Cardiac septum (tissue), 1 donor: ENCODE measurements around the gene ZNF440. TPM values are rescaled to one million over a fixed set of nuclear protein-coding genes. Genes with fewer than 3 reads are reported as not detected.
"Not testable (repeated sequence)": the region's sequence is repeated elsewhere in the genome, so short reads cannot be mapped to it uniquely, and the experiment has no call there.

Experiments used
- DNase-seq: peaks from one replicate; pipeline ENCODE4 v3.0.0-alpha.2; 2020; ENCODE audit warnings: low spot score
- intact Hi-C: fragments of 100-400 bp; cut with DNase I; formaldehyde crosslinking; loops from one replicate; pipeline ENCODE4 v1.14.0; 2022
- long read RNA-seq: library from polyadenylated mRNA; unstranded; transcript quantifications from one replicate; pipeline ENCODE4 v2.0.0, GENCODE V29; 2021
- total RNA-seq: library from RNA; stranded (reverse); fragmentation: NEBNext Ultra II Directional; extraction: Animal tissue kit (Norgen Biotek cat#: 25700); gene quantifications from one replicate; pipeline ENCODE4 v1.2.1, GENCODE V29; 2021
- donor health status: DM: no; HTN: no; CAD: no.

ZNF440 gene
- total RNA-seq = 5.4 TPM
- long read RNA-seq, partial matches to known transcripts = 0 of 1 reads
- long read RNA-seq, other reads (novel, unspliced or antisense) = 0 of 1 reads

DNA sequence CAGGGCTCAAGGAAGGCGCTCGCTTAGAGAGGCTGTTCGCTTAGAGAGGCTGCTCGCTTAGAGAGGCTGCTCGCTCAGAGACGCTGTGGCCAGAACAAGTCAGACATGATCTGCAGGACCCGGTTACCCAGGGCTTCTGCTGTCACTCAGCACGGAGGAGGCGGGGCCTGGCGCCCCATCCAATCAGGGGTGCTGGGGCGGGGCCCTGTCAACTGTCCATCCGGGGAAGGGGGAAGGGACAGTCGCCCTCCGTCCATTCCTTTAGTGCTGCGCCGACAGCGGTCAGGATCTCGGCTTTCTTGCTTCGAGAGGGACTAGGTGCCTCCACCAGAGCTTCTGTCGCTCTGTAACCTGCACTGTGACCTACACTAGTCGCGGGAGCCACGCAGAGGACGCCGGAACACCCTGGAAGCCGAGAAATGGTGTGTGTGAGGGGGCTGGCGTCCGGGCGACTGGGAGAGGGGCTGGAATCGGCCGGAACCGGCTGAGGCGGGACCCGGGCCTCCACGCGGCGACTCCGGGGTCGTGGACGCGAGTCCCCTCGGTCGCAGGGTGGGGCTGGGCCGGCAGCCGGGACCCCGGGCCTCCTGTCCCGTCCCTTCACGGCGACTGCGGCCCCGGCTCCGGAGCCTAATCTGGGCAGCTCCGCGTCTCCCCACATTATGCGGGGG, at the start of gene ZNF440:
TSS of gene ZNF440 (plus strand) at position 245 of the 671 bp plus-strand sequence. CDS start at position 420, 175 bp downstream.
- intact Hi-C loops = loop anchor here (2.0 kb wide), 1 partner anchor 15 kb away; the partner anchor contains the start of gene ZNF491
- DNase-seq = peak; percentile 98

DNA sequence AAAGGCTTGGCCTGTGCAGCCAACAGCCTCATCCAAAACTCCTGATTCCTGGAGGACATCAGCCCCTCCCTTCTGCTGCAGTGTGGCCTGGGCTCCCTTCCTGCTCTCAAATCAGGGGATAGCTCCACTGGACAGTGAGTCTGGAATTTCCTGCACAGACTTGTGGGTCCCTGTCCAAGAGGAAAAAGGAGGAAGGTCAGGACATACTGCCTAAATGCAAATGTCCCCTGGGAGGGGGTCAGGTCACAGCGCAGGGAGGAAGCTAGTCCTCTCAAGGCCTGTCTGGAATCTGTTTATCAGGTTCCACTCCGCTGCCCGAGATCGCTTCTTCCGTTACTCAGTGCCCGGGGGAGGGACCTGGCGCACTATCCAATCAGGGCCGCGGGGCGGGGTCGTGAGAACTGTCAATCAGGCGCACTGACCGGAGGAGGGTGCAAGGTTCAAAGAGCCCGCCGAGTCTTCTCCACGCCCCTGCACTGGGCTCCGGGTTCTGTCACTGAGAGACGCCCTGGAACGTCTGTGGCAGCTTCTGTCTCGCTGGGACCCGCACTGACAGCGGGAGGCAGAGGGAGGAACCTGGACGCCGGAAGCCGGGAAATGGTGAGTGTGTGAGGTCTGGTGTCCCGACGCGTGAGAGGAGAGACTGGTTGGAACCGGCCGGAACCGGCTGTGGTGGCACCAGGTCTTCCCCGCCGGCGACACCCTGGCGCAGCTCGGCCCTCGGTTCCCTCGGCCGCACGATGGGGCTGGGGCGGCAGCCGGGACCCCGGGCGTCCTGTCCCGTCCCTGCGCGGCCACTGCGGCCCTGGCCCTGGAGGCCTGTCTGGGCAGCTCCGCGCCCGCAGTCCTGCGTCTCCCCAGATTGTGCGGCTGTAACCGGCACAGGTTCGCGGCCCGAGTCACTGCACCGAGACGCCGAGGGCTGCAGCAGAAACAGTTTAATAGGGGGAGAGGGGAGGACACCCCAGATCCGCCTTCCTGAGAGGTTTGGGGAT, 47.2 kb upstream of the ZNF440 start, which contains the start of gene ZNF441:
TSS of gene ZNF441 (plus strand) at position 404 of the 995 bp plus-strand sequence. CDS start at position 598, 194 bp downstream.
- peak; percentile 99 for DNase-seq
- intact Hi-C loops = loop anchor here (1.0 kb wide), 1 partner anchor 28 kb away; no protein-coding TSS in a partner anchor

DNA sequence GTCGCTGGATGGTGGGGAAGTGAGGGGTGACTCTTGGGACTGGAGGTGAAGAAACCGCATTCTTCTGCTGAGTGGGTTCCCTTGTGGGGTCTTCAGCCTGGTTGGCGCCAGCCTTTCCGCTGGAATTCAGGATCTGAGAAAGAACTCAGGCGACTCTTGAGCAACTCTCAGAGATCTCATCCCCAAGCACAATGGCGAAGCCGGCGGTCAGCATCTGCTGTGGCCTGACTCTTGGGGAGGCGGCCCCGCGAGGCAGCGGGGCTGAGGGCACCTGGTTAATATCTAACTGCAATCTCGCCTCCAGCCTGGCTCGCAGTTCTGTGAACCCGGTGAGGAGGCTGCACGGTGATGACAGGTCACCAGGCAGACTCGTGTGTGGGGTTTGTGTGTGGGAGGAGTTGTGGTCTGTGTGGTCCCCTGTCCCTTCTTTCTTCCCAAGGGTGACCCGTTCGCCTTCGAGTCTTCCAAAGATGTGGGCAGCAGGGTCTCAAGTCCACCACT, 46.4 kb upstream of the ZNF440 start:
- DNase-seq = peak; percentile 75
- intact Hi-C loops = no loop called here

DNA sequence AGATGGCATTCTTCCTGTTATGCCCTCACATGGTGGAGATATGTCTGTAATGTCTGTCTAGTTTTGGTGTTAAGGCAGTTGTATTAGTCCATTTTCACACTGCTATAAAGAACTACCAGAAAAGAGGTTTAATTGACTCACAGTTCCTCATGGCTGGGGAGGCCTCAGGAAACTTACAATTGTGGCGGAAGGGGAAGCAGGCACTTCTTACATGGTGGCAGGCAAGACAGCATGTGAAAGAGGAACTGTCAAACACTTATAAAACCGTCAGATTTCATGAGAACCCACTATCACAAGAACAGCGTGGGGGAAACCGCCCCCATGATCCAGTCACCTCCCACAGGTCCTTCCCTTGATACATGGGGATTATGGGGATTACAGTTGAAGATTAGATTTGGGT, 44.1 kb upstream of the ZNF440 start:
- intact Hi-C loops = no loop called here

DNA sequence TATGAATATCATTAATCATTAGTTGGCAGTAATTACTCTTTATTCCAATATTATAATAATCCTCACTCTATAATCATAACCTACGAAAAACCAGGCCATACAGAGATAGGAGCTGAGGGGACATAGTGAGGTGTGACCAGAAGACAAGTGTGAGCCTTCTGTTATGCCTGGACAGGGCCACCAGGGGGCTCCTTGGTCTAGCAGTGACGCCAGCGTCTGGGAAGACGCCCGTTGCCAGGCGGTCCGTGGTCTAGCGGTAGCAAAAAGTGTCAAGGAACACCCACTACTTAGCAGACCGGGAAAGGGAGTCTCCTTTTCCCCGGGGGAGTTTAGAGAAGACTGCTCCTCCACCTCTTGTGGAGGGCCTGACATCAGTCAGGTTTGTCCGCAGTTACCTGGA, 42.6 kb upstream of the ZNF440 start:
- DNase-seq, intact Hi-C loops: not testable (repeated sequence)

More for the DNA sequence above, 44.1 kb upstream of the ZNF440 start:
- DNase-seq = no peak

DNA sequence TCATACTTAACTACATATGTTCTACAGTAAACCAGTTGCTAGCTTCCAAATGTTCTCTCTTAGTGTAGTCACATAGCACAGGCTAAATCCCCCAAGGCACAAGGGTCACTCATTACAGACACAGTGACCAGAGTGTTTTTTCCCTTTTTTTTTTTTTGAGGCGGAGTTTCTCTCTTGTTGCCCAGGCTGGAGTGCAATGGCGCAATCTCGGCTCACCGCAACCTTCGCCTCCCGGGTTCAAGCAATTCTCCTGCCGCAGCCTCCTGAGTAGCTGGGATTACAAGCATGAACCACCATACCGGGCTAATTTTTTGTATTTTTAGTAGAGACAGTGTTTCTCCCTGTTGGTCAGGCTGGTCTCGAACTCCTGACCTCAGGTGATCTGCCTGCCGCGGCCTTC, 37.4 kb upstream of the ZNF440 start:
- not testable (repeated sequence) for DNase-seq

DNA sequence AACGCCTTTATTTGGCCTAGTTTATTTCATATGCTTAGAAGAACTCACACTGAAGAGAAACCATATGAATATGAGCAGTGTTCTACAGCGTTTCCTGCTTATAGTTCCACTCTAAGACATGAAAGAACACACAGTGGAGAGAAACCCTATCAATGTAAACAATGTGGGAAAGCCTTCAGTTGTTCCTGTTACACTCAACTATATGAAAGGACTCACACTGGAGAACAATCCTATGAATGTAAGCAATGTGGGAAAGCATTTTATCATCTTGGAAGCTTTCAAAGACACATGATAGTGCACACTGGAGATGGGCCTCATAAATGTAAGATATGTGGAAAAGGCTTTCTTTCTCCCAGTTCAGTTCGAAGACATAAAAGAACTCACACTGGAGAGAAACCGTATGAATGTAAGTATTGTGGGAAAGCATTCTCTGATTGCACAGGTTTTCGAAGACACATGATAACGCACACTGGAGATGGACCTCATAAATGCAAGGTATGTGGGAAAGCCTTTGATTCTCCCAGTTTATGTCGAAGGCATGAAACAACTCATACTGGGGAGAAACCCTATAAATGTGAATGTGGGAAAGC, 33.5 kb upstream of the ZNF440 start:
- no peak for DNase-seq
- intact Hi-C loops = no loop called here

More for the DNA sequence above, 37.4 kb upstream of the ZNF440 start:
- intact Hi-C loops = not testable (repeated sequence)

DNA sequence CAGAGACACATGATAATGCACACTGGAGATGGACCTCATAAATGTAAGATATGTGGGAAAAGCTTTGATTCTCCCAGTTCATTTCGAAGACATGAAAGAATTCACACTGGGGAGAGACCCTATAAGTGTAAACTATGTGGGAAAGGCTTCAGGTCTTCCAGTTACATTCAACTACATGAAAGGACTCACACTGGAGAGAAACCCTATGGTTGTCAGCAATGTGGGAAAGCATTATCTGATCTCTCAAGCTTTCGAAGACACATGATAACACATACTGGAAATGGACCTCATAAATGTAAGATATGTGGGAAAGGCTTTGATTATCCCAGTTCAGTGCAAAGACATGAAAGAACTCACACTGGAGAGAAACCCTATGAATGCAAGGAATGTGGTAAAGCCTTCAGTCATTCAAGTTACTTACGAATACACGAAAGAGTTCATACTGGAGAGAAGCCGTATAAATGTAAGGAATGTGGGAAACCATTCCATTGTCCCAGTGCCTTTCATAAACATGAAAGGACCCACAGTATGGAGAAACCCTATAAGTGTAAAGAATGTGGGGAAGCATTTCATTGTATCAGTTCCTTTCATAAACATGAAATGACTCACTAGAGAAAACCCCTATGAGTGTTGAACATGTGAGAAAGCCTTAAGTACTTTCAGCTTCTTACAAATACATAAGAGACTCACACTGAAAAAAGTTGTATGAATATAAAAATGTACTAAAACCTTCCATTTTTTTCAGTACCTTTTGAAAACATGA, 32.6 kb upstream of the ZNF440 start:
- intact Hi-C loops = no loop called here
- DNase-seq = no peak

DNA sequence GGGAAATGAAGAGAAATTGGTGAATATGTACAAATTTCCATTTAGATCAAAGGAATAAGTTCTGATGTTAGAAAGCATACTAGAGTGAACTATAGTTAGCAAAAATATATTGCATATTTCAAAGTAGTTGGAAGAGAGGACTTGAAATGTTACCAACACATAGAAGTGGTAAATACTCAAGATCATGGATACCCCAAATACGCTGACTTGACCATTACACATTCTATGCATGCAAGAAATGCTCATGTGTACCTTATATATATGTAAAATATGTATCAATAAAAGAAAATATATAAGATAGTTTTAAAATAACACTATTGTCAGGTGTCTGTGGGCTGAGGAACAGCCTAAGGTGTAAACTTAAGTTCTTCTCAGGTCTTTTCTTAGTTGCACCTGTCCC, 30.3 kb upstream of the ZNF440 start:
- intact Hi-C loops = no loop called here
- DNase-seq = no peak

DNA sequence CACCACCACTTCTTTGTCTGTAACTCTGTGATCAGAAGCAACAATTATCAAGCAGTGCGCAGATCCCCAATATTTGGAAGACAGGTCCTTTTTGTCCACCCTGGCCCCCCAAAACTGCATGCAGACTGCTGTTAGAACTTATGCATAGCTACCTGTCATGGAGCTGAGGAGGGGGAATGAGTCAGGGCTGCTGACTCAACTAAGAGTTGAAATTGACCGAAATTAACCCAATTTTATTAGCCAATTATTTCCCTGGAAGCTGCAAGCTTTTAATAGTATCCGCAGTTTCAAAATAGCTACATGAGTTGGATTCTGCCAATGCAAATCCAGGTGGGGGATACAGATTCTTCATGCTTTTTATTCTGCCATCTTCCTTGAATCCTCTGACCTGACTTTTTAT, 29.7 kb upstream of the ZNF440 start:
- no peak for DNase-seq
- intact Hi-C loops = no loop called here

DNA sequence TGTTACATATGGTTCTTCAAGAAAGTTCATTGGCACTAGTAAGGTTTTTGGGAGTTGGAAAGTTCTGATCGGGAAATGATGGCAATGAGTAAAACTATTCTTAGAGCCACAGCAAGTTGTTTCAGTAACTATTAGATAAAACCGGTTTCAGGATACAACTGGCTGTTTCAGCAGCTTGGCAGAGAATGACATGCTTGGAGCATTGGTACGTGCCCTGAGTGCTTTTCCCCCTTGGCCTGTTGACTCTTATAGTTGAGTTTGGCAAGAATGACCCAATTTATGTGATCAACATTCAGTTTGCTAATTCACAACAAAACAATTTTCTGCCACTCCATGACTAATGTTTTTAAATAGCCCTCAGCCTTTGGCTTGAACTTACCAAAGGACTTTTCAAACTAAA, 26.5 kb upstream of the ZNF440 start:
- intact Hi-C loops = no loop called here
- DNase-seq = no peak

DNA sequence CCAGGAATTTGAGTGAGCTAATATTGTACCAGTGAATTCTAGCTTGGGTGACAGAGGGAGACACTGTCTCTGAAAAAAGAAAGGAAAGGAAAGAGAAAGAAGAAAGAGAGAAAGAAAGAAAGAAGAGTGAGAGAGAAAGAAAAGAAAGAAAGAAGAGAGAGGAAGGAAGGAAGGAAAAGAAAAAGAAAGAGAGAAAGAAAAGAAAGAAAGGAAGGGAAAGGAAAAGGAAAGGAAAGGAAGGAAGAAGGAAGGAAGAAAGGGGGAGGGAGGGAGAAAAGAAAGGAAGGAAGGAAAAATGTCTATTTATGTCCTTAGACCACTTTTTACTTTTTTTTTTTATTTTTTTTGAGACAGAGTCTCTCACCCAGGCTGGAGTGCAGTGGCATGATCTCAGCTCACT, 21.1 kb upstream of the ZNF440 start:
- no peak for DNase-seq
- intact Hi-C loops = no loop called here

DNA sequence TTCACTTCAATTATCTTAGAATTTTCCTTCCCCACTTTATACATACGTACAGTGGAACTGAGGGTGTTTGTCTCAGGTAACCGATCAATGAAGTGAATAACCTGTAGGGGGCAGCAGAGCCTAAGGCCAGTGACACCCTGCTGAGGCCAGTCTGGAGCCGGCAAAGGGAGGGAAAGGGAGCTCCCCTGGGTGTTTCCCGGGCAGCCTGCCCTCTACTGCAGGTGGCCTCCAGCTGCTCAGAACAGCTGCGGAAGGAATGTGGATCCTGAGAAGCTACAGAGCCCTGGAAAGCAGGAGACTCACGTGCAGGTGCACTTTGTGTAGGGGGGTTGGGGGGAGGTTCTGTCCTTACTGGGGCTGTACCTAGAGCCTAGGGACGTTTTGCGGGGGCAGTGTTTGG, 16.6 kb upstream of the ZNF440 start:
- peak; percentile 89 for DNase-seq
- intact Hi-C loops = loop anchor here (5.0 kb wide), 3 partner anchors 85 to 345 kb away; partner anchors contain the start of gene ZNF20

DNA sequence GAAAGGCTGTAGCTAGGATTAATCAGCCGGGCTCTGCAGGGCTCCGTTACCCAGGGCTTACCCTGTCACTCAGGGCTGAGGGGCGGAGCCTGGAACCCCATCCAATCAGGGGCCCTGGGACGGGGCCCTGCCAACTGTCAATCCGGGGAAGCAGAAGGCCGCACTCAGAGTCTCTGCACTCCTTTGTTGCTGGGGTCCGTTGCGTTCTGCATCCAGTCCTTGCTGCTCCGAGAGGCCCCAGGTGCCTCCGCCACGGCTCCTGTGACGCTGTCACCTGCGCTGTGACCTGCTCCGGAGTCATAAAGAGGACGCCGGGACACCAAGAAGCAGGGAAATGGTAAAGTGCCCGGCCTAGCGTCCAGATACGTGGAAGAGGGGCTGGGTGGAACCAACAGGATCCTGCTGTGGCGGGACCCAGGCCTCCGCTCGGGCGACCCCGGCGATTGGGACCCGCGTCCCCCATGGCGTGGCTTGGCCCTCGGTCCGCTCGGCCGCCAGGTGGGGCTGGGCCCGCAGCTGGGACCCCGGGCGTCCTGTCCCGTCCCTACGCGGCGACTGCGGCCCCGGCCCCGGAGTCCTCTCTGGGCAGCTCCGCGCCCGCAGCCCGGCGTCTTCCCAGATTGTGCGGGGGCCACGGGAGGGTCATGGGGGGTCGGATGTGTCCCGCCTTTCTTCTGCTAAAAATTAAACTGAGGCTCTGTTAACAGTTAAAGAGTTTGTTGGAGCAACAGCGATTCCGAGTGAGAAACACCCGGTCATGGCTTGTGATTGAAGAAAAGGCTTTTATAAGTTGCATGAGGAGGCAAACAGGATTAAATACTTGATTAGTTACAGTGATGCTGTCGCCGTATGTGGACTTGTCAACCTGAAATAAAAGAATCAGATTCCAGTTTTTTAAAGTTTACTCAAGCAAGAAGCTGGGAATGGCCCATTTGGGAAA, 15.4 kb upstream of the ZNF440 start, which contains the start of gene ZNF491:
TSS of gene ZNF491 (plus strand) at position 133 of the 940 bp plus-strand sequence. CDS start 7,431 bp downstream, outside the sequence.
- intact Hi-C loops = loop anchor here (2.0 to 5.0 kb wide), 4 partner anchors 16 to 344 kb away; partner anchors contain the start of genes ZNF20 and ZNF440
- peak; percentile 96 for DNase-seq

DNA sequence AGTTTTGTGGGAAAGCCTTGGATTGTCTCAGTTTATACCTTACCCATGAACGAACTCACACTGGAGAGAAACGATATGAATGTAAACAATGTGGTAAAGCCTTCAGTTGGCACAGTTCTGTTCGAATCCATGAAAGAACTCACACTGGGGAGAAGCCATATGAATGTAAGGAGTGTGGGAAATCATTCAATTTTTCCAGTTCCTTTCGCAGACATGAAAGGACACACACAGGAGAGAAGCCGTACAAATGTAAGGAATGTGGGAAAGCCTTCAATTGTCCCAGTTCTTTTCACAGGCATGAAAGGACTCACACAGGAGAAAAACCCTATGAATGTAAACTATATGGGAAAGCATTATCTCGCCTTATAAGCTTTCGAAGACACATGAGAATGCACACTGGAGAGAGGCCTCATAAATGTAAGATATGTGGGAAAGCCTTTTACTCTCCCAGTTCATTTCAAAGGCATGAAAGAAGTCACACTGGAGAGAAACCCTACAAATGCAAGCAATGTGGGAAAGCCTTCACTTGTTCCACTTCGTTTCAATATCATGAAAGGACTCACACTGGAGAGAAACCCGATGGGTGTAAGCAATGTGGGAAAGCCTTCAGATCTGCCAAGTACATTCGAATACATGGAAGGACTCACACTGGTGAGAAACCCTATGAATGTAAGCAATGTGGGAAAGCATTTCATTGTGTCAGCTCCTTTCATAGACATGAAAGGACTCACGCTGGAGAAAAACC, 7.5 kb upstream of the ZNF440 start:
- DNase-seq = no peak
- intact Hi-C loops = no loop called here

DNA sequence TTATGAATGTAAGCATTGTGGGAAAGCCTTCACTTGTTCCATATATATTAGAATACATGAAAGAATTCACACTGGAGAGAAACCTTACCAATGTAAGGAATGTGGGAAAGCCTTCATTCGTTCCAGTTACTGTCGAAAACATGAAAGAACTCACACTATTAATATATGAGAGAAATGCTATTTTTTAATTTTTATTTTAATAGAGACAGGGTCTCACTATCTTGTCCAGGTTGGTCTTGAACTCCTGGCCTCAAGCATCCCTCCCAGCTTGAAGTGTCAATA, 7.0 kb upstream of the ZNF440 start:
- no peak for DNase-seq
- intact Hi-C loops = no loop called here

DNA sequence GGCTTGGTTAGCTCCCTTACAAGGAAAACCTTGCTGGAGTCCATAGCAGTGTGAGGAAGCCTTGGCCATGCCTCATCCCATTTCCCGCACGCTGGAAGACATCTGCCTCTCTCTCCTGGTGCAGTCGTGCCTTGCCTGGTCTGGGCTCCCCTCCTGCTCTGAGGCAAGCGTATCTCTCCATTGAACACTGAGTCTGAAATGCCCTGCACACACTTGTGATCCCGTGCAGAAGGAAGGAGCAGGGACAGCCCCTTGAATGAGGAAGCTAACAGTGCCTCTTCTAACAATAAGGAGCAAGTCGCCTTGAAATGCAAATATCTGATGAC, 407 bp upstream of the ZNF440 start:
- intact Hi-C loops = loop anchor here (2.0 kb wide), 1 partner anchor 15 kb away; the partner anchor contains the start of gene ZNF491
- DNase-seq = no peak
